NCI-H1092 (cell line): ENCODE measurements around the gene BCAP31.
A peak's percentile ranks its signal among the peaks of the same experiment; 100 is the strongest.
"Not testable (repeated sequence)": the region's sequence is repeated elsewhere in the genome, so short reads cannot be mapped to it uniquely, and the experiment has no call there.

Experiments used
- DNase-seq: peaks from one replicate; lab custom pipeline; 2025; lab: John Stamatoyannopoulos, UW

BCAP31 gene

DNA sequence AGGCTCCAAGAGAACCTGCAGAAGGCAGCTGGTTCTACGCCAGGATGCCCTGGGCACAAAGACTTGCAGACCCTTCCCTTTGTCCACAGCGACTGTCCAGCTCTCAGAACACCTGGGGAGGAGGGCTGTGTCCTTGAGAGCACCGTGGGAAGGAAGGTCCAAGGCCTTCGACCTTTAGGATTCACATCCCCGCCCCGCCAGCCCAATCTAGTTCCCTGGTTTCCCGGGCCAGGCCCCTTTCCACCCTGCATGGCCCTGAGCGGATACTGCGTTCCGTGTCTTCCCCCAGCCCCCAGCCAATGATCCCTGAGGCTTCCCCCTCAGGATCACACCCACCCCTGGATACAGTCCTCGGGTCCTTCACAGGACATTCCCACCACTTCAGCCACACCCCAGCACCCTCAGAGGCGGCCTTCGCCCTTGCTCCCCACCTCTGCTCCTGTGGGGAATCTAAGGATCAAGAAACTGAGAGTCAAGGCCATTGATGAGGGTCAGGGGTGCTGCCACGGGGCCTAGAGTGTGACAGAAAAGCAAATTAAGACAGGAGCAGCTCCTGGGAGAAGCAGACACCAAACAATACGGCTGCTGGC, 9.6 kb upstream of the BCAP31 start:
- DNase-seq, result no peak

DNA sequence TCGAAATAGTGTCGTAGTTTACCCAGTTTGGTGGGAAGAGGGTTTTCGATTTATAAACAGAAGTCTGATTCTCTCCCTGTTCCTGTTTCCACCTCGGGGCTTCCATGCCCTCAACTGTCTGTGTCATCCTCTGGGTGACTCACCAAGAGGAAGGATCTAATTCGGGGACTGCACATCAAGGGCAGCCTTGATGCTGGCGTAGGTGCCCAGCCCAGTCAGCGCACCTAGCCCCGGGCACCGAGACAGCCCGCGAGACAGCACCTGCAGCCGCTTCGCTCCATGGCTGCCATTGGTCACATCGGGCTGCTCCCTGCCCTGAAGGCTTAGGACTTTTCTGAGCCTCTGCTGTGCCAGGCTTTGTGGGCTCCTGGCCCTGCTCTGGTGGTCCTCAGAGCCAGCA, 8.2 kb upstream of the BCAP31 start:
- no peak for DNase-seq

GRCh38 chrX:153731845-153732215, 7.6 kb upstream of the BCAP31 start:
- no peak for DNase-seq

DNA sequence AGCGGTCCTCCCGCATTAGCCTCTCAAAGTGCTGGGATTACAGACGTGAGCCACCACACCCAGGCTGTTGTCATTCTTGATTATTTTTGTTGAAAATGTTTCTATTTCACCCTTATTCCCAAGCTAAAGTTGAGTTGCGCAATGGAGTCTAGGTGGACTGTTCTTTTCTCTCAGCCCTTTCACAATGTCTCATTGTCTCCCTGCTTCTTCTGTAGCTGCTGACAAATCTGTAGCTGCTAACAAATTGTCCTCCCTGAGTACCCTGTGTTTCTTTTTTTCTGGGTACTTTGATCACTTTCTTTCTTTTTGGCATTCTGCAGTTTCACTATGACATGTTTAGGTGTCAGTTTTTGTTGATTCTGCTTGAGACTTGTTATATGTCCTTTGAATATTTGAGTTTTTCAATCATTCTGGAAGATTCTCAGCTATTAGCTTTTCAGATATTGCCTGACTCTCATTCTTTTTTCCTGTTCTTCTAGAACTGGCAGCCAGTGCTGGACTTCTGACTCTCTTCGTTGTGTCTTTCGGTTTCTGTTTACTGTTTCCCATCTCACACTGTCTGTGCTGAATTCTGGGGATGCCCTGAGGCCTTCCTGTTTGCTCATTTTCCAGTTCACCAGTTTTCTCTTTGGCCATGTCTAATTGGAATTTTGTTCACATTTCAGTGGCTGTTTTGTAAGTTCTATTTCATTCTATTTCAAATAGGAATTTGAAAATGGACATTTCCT, 7.1 kb upstream of the BCAP31 start:
- no peak for DNase-seq

- DNase-seq, result not testable (repeated sequence)
These were observed 5.9 kb upstream of the BCAP31 start for GRCh38 chrX:153730115-153730514.

DNA sequence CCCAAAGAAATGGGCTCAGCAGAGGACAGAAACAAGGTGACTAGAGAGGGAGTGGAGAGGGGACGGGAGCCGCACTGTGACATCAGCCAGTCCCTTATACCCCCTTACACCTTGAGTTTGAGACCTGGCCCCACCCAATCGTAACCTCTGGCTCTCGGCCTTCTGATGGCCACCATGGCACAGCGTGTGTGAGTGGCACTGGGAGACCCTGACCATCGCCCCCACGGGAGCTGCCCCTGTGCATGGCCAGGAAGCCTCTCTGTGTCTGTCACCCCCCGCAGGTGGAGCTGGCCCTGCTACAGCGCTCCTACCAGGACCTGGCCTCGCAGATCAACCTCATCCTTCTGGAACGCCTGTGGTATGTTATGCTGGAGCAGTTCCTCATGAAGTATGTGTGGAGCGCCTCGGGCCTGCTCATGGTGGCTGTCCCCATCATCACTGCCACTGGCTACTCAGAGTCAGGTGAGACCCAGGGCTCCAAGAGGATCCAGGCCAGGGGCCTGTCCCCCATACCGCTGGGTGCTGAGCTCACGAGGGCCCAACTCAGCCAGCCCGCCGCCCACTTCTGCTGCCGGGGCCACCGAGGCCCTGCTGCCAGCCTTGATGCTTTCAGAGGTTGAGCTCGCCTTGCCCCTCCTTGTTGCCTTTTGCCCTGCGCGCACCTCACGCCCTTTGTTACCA, 4.9 kb upstream of the BCAP31 start:
- no peak for DNase-seq

GRCh38 chrX:153728095-153728494, 3.9 kb upstream of the BCAP31 start:
- DNase-seq, result no peak

- peak; percentile 70 for DNase-seq
These were observed 3.1 kb upstream of the BCAP31 start for GRCh38 chrX:153727123-153727931.

DNA sequence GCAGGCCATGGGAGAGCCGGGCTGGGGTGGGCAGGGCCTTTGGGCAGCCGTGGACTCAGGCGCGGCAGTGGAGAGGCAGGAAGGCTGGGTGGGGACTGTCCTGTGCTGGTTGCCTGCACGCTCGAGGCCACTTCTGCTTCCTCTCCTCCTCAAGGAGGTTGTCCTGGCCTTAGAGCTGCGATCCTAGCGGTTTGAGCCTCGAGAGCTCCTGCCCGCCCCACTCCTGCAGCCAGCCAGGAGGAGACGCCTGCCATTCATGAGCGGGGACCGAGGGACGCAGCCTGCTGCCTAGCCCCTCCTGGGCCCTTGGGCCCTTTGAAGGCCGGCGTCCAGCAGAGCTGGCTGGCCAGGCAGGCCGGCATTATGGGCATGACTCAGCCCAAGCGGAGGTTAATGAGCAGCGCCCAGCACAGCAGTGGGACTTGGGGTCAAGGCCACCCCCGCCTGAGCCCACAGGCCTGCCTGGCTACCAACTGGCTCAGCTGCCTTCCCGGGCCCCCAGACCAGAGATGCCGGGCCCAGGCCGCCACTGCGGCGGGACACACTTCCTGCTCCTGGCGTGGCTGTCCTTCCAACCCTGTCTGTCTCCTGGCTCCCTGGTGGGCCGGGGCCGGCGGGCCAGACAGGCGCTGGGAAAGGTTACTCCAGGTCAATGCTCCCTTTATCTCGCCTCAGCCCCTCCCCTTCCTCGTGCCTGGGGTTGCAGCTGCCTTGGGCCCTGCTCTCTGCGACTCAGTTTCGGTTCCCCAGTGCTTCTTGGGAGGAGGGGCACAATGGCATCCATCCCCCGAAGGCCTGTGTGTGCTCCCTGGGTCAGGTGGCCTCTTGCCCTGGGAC, 2.3 kb upstream of the BCAP31 start:
- DNase-seq, result peak; percentile 18

DNA sequence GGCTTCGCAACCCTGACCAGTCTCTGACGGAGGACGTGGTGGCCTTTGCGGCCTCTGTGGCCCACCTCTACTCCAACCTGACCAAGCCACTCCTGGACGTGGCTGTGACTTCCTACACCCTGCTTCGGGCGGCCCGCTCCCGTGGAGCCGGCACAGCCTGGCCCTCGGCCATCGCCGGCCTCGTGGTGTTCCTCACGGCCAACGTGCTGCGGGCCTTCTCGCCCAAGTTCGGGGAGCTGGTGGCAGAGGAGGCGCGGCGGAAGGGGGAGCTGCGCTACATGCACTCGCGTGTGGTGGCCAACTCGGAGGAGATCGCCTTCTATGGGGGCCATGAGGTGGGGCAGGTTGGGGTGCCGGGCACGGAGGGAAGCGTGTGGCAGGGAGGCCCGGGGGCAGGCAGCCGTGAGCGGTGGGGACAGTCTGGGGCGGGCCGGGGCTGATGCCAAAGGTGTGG, 1.7 kb upstream of the BCAP31 start:
- no peak for DNase-seq

DNA sequence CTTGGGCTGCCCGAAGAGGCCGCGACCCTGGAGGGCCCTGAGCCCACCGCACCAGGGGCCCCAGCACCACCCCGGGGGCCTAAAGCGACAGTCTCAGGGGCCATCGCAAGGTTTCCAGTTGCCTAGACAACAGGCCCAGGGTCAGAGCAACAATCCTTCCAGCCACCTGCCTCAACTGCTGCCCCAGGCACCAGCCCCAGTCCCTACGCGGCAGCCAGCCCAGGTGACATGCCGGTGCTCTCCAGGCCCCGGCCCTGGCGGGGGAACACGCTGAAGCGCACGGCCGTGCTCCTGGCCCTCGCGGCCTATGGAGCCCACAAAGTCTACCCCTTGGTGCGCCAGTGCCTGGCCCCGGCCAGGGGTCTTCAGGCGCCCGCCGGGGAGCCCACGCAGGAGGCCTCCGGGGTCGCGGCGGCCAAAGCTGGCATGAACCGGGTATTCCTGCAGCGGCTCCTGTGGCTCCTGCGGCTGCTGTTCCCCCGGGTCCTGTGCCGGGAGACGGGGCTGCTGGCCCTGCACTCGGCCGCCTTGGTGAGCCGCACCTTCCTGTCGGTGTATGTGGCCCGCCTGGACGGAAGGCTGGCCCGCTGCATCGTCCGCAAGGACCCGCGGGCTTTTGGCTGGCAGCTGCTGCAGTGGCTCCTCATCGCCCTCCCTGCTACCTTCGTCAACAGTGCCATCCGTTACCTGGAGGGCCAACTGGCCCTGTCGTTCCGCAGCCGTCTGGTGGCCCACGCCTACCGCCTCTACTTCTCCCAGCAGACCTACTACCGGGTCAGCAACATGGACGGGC, 1.0 kb upstream of the BCAP31 start:
- DNase-seq, result no peak

DNA sequence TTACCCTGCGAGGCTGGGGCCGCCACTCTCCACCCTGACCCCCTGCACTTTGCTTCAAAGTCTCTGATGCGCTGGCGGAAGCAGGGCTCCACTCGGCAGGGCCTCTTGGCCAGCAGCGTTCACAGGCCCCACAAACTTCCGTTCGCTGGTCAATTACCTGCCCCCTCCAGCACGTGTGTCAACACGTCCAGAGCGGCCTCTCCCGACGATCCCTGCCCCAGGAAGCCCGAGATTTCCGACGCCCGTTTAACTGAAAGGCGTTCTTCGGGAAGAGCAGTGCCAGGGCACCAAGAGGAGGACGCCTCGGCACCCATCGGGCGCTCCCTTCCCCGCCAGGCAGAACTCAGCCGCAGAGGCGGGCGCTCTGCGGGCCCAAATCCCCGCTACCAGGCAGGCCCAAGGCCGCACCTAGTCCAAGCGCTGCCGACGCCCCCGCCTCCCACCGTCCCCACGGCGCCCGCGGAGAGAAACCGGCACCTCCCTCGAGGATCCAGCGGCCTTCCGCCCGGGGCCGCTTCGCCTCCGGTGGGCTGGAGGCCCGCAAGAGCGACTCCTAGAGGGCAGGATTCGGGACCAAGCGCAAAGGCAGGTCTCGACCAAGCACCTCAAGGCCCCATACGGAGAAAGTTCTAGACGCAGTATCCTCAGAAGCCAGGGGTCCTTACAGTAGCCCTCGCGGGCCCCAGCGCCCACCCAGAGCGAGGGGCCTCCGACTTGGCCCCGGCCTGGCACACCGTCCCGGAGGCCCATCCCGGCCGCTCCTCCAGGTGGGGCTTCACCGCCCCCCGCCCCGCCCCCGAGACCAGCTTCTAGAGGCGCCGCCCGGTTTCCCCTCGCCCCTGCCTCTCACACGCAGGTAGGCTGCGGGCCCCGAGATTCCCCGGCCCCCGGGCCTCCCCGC, 586 bp downstream of the BCAP31 start:
- DNase-seq, result peak; percentile 57

DNA sequence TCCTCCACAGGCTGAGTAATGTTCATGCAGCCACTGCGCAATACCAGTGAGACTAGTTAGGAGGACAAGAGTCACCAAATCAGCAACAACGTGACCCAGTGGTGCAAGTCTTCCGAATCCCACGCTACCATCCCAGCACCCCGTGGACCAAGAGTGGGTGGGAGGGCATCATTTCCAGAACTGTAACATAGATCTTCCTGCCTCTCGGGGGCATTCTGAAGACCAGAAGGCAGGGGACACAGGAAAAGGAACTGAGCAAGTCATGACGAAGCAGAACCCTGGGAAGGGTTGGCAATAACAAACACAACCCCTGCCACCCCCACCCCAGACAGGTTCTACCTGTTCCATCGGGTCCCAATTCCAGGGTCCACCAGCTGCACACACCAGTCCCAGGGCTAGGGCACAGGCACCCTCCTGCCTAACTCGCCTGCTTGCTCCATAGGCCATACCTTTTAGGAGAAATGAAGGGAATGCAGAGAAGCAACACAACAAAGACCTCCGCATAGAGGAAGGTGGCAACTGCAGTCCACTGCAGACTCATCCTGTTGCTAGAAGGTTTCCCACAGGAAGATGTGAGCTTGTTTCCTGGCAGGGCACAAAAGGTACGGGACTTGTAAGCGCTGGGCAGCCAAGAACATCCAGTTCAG, 1.4 kb downstream of the BCAP31 start:
- no peak for DNase-seq

GRCh38 chrX:153719701-153720100, 4.5 kb downstream of the BCAP31 start:
- DNase-seq, result no peak

DNA sequence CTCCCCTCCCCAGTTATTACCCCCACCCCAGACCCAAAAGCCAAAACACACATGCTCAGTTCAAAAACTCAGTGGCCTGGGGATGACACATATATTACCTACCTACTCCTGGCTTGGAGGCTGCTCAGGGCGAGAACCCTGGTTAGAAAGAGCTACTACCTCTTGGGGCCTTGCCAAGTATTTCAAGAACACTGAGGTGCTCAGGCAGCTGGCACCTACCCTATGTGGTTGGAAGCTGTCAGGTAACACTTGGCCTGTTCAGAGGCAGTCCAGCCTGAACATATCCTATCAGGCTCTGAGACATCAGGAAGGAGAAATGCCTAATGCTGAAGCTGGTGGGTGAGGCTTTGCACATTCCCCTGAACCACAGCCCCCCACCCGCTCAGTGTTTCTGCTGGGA, 4.9 kb downstream of the BCAP31 start:
- no peak for DNase-seq

- DNase-seq, result no peak
These were observed 6.7 kb downstream of the BCAP31 start for GRCh38 chrX:153717445-153717844.

- DNase-seq, result no peak
These were observed 9.9 kb downstream of the BCAP31 start for GRCh38 chrX:153714256-153714655.

- no peak for DNase-seq
These were observed 14.2 kb downstream of the BCAP31 start for GRCh38 chrX:153709726-153710674.
